DND-41 (cell line): Measurements from ENCODE around the gene MORN4.

Experiments used
- EZH2 ChIP-seq: IDR thresholded peaks from 3 replicates; pipeline ENCODE4 v1.6.1; 2012; ENCODE audit warnings: borderline replicate concordance, low read depth, mild to moderate bottlenecking, moderate library complexity, low read length, inconsistent platforms; ENCODE audit not compliant: severe bottlenecking
- TF ChIP-seq, protein P1 (sequence below): IDR thresholded peaks from 2 replicates; pipeline ENCODE4 v1.5.1; 2012; ENCODE audit warnings: borderline replicate concordance, low read length, moderate library complexity, mild to moderate bottlenecking; ENCODE audit not compliant: poor library complexity, severe bottlenecking; ENCODE audit errors: extremely low read depth

DNA sequence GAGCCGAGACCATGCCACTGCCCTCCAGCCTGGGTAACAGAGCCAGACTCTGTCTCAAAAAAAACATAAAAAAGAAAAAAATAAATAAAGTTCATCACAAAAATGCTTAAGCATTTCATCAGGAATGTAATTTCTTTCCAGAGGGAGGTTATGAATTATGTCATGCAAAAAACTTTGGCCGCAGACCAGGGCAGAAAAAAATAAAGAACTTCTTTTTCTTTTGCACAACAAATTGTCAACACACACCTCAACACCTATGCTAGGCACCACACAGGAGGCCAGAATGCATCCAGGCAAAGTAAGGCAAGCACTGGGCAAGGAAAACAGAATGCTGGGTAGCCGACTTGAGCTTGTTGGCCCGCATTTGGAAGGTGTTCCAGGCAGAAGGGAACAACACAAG, 39.9 kb downstream of the MORN4 start:
- TF ChIP-seq, protein P1, sequence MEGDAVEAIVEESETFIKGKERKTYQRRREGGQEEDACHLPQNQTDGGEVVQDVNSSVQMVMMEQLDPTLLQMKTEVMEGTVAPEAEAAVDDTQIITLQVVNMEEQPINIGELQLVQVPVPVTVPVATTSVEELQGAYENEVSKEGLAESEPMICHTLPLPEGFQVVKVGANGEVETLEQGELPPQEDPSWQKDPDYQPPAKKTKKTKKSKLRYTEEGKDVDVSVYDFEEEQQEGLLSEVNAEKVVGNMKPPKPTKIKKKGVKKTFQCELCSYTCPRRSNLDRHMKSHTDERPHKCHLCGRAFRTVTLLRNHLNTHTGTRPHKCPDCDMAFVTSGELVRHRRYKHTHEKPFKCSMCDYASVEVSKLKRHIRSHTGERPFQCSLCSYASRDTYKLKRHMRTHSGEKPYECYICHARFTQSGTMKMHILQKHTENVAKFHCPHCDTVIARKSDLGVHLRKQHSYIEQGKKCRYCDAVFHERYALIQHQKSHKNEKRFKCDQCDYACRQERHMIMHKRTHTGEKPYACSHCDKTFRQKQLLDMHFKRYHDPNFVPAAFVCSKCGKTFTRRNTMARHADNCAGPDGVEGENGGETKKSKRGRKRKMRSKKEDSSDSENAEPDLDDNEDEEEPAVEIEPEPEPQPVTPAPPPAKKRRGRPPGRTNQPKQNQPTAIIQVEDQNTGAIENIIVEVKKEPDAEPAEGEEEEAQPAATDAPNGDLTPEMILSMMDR = no peak
- TF ChIP-seq EZH2 = no peak
